ENCODE data around the gene ACTN1.

Gene ACTN1

GRCh38 chr14:69010648-69011047 lies 31.5 kb upstream of the ACTN1 start:
- TF ChIP-seq, protein P1, sequence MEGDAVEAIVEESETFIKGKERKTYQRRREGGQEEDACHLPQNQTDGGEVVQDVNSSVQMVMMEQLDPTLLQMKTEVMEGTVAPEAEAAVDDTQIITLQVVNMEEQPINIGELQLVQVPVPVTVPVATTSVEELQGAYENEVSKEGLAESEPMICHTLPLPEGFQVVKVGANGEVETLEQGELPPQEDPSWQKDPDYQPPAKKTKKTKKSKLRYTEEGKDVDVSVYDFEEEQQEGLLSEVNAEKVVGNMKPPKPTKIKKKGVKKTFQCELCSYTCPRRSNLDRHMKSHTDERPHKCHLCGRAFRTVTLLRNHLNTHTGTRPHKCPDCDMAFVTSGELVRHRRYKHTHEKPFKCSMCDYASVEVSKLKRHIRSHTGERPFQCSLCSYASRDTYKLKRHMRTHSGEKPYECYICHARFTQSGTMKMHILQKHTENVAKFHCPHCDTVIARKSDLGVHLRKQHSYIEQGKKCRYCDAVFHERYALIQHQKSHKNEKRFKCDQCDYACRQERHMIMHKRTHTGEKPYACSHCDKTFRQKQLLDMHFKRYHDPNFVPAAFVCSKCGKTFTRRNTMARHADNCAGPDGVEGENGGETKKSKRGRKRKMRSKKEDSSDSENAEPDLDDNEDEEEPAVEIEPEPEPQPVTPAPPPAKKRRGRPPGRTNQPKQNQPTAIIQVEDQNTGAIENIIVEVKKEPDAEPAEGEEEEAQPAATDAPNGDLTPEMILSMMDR (IDR thresholded peaks at IDR 0.05) = no peak

DNA sequence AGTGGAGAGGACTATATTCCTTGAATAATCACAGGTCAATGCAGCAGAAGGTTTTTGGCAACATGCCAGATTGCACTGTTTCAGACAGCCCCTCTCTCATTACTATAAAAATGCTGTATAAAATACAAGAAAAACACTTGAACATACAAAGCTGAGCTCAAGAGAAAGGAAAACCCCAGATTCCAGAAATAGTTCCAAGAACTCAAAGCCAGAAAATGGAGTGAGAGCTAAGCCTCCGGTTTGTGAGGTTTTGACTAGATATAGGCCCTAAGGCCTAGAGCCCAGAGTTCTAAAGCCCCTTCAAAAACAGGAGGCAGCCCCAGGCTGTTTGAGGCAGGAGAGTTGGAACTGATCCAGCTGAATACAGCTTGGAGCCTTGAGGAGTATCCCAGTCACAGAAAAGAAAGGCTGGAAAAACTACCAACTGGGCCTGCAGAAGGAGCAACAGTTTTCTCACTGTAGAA lies 29.4 kb upstream of the ACTN1 start:
- TF ChIP-seq, protein P1 (IDR thresholded peaks at IDR 0.05) = no peak

DNA sequence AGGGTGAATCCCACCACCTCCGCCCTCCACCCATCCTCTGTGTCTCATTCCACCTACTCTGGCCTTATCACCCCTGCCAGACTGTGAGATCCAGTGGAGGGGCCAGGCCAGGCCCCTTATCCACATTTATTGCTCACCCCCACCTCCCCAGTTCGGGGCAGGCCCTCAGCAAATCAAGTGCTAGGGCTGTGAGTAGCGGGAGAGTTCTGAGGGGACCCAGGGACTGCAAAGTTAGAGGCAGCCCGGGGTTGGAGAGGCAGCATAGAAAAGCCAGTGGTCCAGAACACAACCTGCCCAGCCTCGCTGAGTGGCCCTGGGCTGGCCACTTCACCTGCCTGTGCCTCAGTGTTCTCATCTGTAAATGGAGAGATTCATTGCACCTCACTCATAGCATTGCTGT lies 27.2 kb upstream of the ACTN1 start:
- TF ChIP-seq, protein P1 (IDR thresholded peaks at IDR 0.05) = no peak

- TF ChIP-seq, protein P1 (IDR thresholded peaks at IDR 0.05) = no peak
Observed at GRCh38 chr14:69005432-69006148, 26.5 kb upstream of the ACTN1 start.

DNA sequence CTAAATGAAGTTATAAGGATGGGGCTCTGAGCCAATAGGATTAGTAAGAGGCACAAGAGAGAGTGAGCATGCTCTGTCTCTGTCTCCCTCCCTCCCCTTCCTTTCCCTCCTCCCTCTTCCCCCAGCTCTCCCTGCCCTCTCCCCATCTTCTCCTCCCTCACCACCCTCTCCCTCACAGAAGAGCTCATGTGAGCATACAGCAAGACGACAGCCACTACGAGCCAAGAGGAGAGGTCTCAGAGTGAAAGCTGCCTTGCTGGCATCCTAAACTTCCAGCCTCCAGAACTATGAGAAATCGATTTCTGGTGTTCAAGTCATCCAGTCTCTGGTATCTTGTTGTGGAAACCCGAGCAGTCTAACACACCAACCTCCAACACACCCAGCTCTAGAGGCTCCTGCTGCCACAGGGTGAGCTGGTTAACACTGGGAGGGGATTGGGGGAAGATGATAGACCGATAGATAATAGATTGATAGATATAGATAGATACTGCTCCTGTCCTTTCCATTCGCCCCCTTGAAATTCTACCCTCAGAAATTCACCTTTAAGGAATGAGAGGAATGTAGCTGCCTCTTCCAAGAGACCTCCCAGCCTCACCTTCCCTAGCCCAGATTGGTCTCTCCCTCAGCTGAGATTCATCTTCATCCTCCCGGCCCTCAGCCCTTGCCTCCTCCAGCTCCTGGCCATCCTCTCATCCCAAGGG lies 25.8 kb upstream of the ACTN1 start:
- TF ChIP-seq, protein P1 (IDR thresholded peaks at IDR 0.05) = no peak

DNA sequence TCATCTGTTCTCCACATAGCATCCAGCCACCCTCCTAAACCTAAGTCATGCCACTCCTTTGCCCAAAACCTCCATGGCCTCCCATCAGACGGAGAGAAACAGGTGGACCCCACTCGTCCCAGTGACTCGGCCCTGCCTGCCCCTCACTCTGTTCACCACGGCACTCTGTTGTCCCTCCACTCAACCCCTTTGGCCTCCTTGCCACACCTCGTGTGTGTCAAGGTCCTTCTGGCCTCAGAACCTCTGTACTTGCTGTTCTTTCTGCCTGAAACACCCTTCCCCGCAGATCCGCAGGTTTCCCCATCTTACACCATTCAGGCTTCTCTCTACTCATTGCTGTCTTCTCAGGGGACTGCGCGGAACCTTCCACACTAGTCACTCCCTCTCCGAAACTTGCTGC lies 24.5 kb upstream of the ACTN1 start:
- TF ChIP-seq, protein P1 (IDR thresholded peaks at IDR 0.05) = no peak

- TF ChIP-seq, protein P1 (IDR thresholded peaks at IDR 0.05) = no peak; the same call in 1 of the 2 replicates
Observed at GRCh38 chr14:69002069-69002468, 23.0 kb upstream of the ACTN1 start.
